ENCODE results near the gene EFNA2.

The EFNA2 gene

GRCh38 chr19:1284979-1285736 lies 515 bp upstream of the EFNA2 start:
- no peak for DNase-seq

GRCh38 chr19:1286487-1287353 lies 1.0 kb downstream of the EFNA2 start:
- no peak for DNase-seq

- DNase-seq: no peak
Observed at GRCh38 chr19:1287354-1288225, 1.9 kb downstream of the EFNA2 start.

GRCh38 chr19:1288226-1288612 lies 2.5 kb downstream of the EFNA2 start:
- DNase-seq: no peak

GRCh38 chr19:1288833-1289685 lies 3.4 kb downstream of the EFNA2 start:
- no peak for DNase-seq

- no peak for DNase-seq
Observed at GRCh38 chr19:1289686-1290025, 4.0 kb downstream of the EFNA2 start.

GRCh38 chr19:1290196-1290702 lies 4.6 kb downstream of the EFNA2 start:
- DNase-seq: no peak

- no peak for DNase-seq
Observed at GRCh38 chr19:1290703-1291651, 5.3 kb downstream of the EFNA2 start.

- no peak for DNase-seq
Observed at GRCh38 chr19:1291761-1292418, 6.2 kb downstream of the EFNA2 start.

- no peak for DNase-seq
Observed at GRCh38 chr19:1292419-1293151, 6.9 kb downstream of the EFNA2 start.

GRCh38 chr19:1293782-1294604 lies 8.3 kb downstream of the EFNA2 start:
- no peak for DNase-seq

- no peak for DNase-seq
Observed at GRCh38 chr19:1294688-1295087, 9.0 kb downstream of the EFNA2 start.

- no peak for DNase-seq
Observed at GRCh38 chr19:1295169-1296012, 9.7 kb downstream of the EFNA2 start.

GRCh38 chr19:1296078-1296477 lies 10.4 kb downstream of the EFNA2 start:
- no peak for DNase-seq

- DNase-seq: no peak
Observed at GRCh38 chr19:1296575-1297271, 11.1 kb downstream of the EFNA2 start.

GRCh38 chr19:1298235-1298634 lies 12.6 kb downstream of the EFNA2 start:
- DNase-seq: no peak

- DNase-seq: no peak
Observed at GRCh38 chr19:1299801-1300200, 14.1 kb downstream of the EFNA2 start.
